ENCODE measurements around the gene SERPINA3. TPM values are rescaled to one million over a fixed set of nuclear protein-coding genes. Genes with fewer than 3 reads are reported as not detected.

SERPINA3 gene
- total RNA-seq, 2 donors from 2014 or later: 5.7 to 11.8 TPM

- no peak overlapping the region for H3K27ac ChIP-seq
- intact Hi-C loops (cut with DNase I): no loop called here
- no peak for DNase-seq
Measured at GRCh38 chr14:94593749-94594431, 18.3 kb upstream of the SERPINA3 start.

GRCh38 chr14:94594441-94594840 is 17.8 kb upstream of the SERPINA3 start:
- H3K4me1 ChIP-seq: peaks cover 4% of the 10 kb centered on the region
- H3K27me3 ChIP-seq: no peaks in the 10 kb centered on the region
- no peak overlapping the region for H3K27ac ChIP-seq
- no peak for TF ChIP-seq CTCF (IDR thresholded peaks at IDR 0.05)
- no peaks in the 10 kb centered on the region for H3K9me3 ChIP-seq
- intact Hi-C loops (cut with DNase I): no loop called here
- no peak overlapping the region for H3K4me3 ChIP-seq
- DNase-seq: no peak
- no peaks in the 10 kb centered on the region for H3K36me3 ChIP-seq
- no peak overlapping the region for H3K9ac ChIP-seq (ENCODE audit: low read depth in 2 of 2, low read length in 2 of 2)

More at GRCh38 chr14:94593749-94594431, 18.3 kb upstream of the SERPINA3 start:
- H3K27me3 ChIP-seq: no peaks in the 10 kb centered on the region
- no peak overlapping the region for H3K9ac ChIP-seq (ENCODE audit: low read depth in 2 of 2, low read length in 2 of 2)
- TF ChIP-seq CTCF (IDR thresholded peaks at IDR 0.05): no peak
- H3K4me1 ChIP-seq: peaks cover 3% of the 10 kb centered on the region
- H3K9me3 ChIP-seq: no peaks in the 10 kb centered on the region
- no peaks in the 10 kb centered on the region for H3K36me3 ChIP-seq
- no peak overlapping the region for H3K4me3 ChIP-seq

GRCh38 chr14:94595912-94596311 is 16.3 kb upstream of the SERPINA3 start:
- Histone ChIP-seq H3K27ac (no peak overlapping the region), H3K4me3 (no peak overlapping the region), H3K4me1 (peaks cover 4% of the 10 kb centered on the region), H3K36me3 (no peaks in the 10 kb centered on the region), H3K9me3 (no peaks in the 10 kb centered on the region), H3K9ac (ENCODE audit: low read depth in 2 of 2, low read length in 2 of 2) (no peak overlapping the region), H3K27me3 (no peaks in the 10 kb centered on the region)
- intact Hi-C loops (cut with DNase I): no loop called here
- no peak for TF ChIP-seq CTCF (IDR thresholded peaks at IDR 0.05)
- DNase-seq: no peak

- DNase-seq: no peak
- Histone ChIP-seq H3K4me3 (no peak overlapping the region), H3K4me1 (peaks cover 4% of the 10 kb centered on the region), H3K9ac (ENCODE audit: low read depth in 2 of 2, low read length in 2 of 2) (no peak overlapping the region), H3K27me3 (no peaks in the 10 kb centered on the region), H3K9me3 (no peaks in the 10 kb centered on the region), H3K36me3 (no peaks in the 10 kb centered on the region), H3K27ac (no peak overlapping the region)
- intact Hi-C loops (cut with DNase I): no loop called here
- no peak for TF ChIP-seq CTCF (IDR thresholded peaks at IDR 0.05)
Measured at GRCh38 chr14:94596361-94596760, 15.8 kb upstream of the SERPINA3 start.

- no peak overlapping the region for H3K27ac ChIP-seq
- no peaks in the 10 kb centered on the region for H3K9me3 ChIP-seq
- no peaks in the 10 kb centered on the region for H3K36me3 ChIP-seq
- no peak overlapping the region for H3K9ac ChIP-seq (ENCODE audit: low read depth in 2 of 2, low read length in 2 of 2)
- H3K4me3 ChIP-seq: no peak overlapping the region
- TF ChIP-seq CTCF (IDR thresholded peaks at IDR 0.05): no peak
- no peaks in the 10 kb centered on the region for H3K27me3 ChIP-seq
- intact Hi-C loops (cut with DNase I): no loop called here
- DNase-seq: no peak
- peaks cover 4% of the 10 kb centered on the region for H3K4me1 ChIP-seq
Measured at GRCh38 chr14:94597788-94598187, 14.4 kb upstream of the SERPINA3 start.

All from colonic mucosa (tissue), 4 donors.